HG03135 (cell line): ENCODE data around the gene EPS8.

Experiments used
- ATAC-seq: cut with Tn5 transposase; IDR thresholded peaks from one replicate; pipeline ENCODE4 v1.9.1; 2021; ENCODE audit warnings: mild to moderate bottlenecking, moderate library complexity; ENCODE audit not compliant: unreplicated experiment

Gene EPS8

GRCh38 chr12:15789220-15790171, at the start of gene EPS8:
Gene EPS8, minus strand, starts transcription at chr12:15789388. Its CDS starts 106,437 bp downstream, at chr12:15682951.
- ATAC-seq = peak; percentile 91

DNA sequence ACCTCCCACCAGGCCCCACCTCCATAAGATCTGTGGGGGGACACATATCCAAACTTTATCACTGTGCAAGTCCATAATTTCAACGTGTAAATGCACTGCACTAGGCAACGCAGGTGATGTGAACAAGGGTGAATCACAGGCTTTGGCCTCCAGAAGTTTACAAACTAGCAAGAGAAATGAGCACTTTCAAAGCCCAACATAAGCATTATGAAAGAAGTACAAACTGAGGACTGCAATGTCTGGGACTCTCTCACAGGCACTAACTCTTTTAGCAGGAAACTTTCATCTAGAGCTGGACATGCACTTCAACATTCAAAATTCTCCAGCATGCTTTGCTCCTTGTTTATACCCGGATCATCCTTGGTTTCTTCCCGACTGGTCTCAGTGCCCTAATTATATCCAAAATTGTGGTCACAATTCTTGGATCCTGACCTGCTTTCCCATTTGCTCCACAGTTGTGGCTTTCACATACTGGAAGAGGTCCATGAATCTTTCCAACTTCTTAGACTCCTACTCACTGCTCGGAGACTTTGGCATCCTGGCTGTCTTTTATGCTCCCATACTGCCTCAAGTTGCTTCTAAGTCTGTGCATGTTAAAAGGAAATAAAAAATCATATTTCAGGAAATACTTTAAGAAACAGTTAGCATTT, 48.1 kb upstream of the EPS8 start:
- no peak for ATAC-seq

GRCh38 chr12:15834575-15834974, 45.4 kb upstream of the EPS8 start:
- ATAC-seq = no peak

DNA sequence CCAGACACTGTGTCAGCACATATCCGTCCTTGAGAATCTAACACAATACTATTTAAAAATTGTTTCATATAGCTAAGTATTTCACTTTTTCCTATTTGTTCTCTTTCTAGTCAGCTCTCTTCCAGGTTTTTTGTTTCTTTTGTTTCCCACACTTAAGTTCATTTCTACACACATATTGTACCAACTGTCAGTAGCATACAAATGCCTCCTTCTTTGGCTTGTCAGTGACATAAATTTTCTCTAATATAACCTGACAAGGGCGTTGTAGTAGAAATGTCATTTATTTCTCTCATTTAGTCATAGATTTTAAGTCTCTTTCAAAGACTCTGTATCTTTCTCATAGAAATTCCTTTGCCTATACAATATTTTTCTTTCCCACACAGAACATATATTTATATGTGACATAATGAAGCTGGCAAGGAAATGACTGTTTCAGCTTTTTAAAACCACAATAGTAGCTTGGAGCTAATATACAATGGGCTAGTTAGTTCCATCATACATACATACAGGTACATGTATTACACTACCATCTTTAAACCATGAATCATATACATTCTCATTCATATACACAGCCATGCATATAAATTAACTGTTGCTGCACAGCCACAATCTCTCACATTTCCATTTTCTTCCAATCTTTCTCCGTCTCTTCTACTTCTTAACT, 42.3 kb upstream of the EPS8 start:
- ATAC-seq = no peak

GRCh38 chr12:15830538-15830937, 41.4 kb upstream of the EPS8 start:
- no peak for ATAC-seq

DNA sequence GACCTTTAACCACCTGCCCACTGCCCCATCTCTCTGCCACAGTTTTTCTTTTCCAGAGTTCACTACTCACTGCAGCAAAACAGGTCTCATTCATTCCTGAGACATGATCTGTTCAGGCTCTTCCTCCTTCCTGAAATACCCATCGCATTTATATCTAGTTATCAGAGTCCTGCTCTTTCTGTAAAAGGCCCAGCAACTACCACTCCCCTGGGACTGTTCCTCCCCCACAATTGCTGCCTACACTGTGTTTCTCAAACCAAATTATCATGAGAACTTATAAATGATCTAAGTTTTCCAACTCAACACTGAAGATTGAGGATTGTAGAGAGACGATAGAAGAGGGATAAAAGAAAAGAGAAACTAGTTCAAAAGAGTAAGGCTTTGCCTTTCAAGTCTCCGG, 40.8 kb upstream of the EPS8 start:
- ATAC-seq = no peak

DNA sequence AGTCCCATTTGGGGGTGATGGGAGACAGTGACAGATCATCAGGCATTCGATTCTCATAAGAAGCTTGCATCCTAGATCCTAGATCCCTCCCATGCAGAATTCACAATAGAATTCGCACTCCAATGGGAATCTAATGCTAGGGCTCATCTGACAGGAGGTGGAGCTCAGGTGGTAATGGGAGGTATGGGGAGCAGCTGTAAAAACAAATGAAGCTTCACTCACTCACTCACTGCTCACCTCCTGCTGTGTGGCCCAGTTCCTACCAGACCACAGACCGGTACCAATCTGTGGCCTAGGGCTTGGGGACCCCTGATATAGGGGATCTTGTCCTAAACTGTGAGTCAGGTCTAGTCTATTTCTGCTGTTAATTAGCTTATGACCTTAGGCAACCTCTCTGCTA, 40.1 kb upstream of the EPS8 start:
- ATAC-seq = no peak

DNA sequence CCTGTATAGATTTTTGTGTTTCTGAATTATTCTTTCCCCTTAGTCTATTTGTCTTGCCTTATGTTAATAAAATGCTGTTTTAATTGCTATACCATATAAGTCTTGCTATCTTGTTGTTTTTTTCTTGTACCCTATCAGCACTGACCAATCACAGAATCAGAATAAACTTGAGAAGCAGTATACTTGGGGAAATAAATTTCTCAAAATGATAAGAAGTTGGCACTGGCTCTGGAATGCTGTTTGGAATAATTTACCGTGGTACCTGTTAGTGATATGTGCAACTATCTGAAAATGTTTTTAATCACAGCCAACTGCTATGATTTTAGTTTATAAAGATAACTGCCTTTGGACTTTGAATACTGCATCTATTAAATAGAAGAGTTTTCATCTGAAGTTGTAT, 37.9 kb upstream of the EPS8 start:
- ATAC-seq = no peak

- no peak for ATAC-seq
These were observed 35.3 kb upstream of the EPS8 start for GRCh38 chr12:15824516-15824915.

- ATAC-seq = no peak
These were observed 34.4 kb upstream of the EPS8 start for GRCh38 chr12:15823360-15824128.

DNA sequence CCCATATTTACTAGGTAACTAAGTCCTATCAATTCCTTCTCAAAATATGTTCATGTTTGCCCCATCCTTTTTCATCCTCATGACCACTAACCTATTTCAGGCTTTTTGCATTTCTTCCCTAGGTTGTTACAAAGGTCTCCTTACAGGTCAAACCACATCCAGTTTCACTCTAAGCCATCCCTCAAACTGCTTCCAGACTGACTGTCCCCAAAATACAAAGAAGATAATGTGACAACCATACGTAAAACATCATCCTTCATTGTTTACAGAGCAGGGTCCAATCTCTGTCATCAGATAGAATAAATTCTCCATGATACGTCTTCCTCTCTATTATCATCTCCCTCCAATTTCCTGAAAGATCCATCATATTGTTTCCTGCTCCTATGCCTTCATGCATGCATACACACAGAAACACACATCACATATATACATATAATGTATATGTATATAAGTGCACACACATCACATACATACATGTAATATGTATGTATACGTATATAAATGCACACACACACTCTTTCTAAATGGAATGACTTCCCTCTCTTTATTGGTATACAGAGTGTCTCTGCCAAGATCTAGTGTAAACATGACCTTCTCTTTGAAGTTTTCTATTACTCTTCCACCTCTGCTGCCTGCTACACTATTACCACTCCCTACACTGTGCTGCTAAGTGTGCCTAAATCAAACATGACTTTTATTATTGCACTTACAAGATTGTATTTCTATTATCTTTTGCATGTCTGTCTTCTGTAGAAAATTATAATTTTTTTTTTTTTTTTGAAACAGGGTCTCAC, 30.7 kb upstream of the EPS8 start:
- ATAC-seq = no peak

GRCh38 chr12:15818418-15818817, 29.2 kb upstream of the EPS8 start:
- ATAC-seq = no peak

GRCh38 chr12:15815730-15816129, 26.5 kb upstream of the EPS8 start:
- no peak for ATAC-seq

- no peak for ATAC-seq
These were observed 22.3 kb upstream of the EPS8 start for GRCh38 chr12:15811214-15812127.

DNA sequence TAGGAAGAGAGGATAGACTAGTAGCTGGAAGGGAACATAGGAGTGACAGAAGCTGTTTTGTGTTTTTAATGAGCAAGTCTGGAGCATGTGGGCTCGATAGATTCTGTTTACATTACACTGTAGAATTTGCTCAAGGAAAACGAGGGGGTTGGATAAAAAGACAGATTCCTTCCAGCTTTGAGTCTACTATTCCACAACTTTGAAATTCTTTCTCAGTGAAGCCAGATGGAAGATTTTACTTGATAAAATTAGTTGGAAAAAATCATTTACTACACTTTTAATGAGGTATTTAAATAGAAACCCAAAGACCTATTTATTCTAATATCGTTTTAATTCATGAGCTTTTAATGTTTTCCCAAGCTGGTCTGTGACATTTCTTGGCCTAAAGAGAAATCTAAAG, 19.5 kb upstream of the EPS8 start:
- ATAC-seq = no peak

DNA sequence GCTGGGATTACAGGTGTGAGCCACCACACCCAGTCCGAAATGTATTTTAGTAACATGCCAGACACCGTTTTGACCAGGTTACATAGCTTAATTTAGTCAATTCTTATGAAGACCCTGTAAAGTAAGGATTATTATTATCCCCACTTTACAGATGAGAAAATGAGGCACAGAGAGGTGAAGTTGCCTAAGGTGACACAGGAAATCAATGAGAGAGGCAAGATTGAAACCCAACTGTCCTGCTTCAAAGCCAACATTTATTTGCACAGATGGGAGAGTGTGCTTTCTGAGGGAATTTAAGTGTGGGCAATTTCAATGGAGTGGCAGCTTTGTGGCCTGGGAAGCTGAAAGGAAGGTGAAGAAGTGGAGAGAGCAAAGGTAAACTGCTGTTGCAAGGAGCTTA, 19.1 kb upstream of the EPS8 start:
- ATAC-seq = no peak

DNA sequence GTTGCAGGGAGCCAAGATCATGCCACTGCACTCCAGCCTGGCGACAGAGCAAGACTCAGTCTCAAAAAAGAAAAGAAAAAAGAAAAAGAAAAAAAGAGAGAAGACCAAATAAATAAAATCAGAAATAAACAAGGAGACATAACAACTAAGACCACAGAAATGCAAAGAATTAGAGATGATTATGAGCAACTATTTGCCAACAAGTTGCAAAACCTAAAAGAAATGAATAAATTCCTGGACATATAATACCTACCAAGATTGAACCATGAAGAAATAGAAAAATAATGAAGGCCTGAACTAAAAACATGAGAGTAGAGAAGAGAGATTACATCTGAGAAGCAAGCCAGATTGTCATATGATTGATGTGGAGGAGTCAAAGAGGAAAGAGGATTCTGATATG, 17.6 kb upstream of the EPS8 start:
- no peak for ATAC-seq

DNA sequence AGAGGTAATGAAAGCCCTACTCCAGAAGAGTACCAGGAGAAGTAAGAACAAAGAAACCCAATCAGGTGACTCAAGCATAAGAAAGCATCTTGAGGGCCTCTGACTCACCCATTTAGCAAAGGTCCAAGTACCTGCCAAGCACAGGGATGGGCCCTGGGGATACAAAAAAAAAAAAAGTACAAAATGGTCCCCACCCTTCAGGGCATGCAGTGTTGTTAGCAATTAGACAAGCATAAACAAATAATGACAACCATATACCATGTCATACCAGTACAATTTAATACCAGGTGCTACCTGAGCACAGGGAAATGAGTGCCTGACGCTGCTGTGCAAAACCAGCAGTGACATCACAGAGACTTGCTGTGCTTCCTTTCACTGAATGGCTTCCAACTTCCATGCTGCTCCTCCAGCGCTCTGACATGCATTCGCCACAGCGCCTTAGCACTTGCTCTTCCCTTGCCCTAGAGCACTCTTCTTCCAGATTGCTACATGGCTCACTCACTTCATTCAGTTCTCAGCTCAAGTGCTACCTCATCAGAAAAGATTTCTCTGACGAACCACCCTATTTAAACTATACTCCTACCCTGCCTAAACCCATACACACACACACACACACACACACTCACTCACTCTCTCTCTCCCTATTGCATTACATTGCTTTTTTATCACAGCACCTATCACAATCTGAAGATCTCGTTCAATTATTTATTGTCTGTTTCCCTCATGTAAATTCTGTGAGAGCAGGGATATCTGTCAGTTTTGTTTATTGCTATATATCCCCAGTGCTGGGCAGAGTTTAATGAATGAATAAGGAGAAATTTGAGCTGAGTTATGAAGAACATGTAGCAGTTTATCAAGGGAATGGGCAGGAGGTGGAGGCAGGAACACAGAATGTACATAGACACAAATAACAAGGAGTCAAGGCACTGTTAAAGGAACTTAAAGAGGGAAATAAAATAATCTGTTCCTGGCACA, 12.9 kb upstream of the EPS8 start:
- ATAC-seq = no peak
